NCI-H187 treated with DMSO at 0.1 percent for 48 hours (cell line): ENCODE results near the gene FAM118A.
"Not testable (repeated sequence)": the region's sequence is repeated elsewhere in the genome, so short reads cannot be mapped to it uniquely, and the experiment has no call there.

Experiments used
- DNase-seq: peaks from one replicate; lab custom pipeline; 2025; lab: John Stamatoyannopoulos, UW

The FAM118A gene

DNA sequence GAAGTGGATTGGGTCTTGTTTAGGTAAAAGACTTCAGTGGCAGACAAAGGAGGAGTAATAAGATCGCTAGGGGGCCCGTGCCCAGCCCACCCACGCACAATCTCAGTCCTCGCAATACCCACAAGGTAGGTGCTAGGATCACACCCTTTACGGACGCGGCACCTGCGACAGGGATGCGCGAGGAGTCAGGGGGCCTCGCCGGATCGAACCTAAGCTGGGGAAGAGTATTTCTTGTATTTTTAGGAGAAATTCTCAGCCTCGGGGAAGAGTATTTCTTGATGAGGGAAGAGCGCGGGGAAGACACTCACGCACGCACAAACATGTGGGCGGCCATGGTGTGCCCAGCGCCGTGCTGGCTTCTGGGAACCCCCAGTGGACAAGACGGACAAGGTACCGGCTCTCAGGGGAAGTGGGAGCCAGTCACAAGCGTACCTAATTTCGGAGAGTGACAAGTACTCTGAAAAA is 745 bp upstream of the FAM118A start:
- DNase-seq = no peak

DNA sequence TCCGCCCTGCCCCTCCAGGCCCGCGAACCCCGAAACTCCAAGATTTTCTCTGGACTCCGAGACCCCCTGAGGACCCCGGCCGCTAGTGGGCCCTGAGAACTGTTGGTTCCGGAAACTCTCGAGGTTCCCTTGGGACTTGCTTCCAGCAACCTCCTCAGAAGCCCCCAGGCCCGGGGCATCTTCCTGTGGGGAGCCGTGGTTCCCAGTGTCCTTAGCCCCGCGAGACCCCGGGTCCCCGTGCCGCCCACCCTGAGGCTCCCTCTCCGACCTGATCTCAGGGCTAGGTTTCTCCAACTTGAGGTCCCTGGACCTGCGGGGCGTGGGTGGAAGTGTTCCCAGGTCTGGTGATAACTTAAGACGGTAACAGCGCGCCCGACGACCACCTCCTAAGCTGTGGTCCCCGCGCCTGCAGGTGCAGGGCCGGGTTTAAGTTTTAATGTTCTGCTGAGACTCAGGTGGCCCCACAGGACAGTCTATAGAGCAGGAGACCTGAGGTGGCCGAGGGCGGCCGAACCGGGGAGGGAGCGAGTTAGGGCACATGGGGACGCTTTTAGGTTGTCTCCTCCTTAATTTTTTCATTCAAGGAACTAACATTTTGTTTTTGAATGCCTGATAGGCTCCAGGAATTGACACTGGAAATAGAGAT is 720 bp downstream of the FAM118A start:
- DNase-seq = no peak

DNA sequence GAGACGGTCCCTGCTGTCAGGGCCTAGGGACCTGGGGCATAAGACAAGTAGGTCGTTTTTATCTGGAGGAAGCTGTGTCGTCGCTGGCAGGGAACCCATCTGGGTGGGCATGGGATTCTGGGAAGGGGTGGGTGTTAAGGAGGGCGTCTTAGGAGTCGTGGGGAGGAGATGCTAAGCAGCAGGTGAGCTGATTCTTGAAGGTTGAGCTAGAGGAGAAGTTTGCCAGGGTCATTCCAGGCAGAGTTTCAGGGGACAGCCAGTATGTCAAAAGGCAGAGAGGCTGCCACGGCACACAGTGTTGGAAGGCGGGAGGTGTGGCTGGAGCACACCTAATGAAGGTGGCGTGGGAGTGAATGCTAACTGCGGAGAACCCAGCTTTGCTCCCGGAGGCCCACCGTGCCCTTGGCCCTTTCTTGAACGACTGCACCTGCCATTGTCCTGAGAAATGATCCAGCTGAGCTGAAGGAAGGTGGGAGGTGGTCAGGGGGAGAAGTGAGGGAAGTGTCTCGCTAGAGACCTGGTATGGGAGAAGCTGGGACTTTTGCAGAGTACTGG is 1.3 kb downstream of the FAM118A start:
- DNase-seq = no peak

DNA sequence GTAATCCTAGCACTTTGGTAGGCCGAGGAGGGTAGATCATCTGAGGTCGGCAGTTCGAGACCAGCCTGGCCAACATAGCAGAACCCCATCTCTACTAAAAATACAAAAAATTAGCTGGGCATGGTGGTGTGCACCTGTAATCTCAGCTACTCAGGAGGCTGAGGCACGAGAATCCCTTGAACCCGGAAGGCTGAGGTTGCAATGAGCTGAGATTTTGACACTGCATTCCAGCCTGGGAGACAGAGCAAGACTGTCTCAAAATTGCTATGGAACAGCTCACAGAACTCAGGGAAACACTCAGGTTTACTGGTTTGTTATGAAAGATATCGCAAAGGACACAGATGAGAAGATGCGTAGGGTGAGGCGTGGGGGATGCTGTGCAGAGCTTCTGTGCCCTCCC is 2.7 kb downstream of the FAM118A start:
- no peak for DNase-seq

DNA sequence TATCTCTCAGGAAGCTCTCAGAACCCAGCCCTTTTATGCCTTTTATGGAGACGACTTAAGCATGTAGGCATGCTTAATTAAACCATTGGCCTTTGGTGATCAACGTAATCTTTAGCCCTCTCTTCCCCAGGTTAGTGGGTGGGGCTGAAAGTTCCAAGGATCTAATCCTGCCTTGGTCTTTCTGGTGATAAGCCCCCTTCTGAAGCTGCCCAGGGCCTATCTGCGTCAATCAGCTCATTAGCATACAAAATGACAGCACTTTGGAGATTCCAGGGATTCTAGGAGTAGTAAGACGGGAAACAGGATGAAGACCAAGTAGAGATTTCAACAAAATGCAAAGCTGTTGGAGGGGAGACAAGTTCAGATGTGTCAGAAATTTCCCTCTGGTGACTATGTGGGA is 3.1 kb downstream of the FAM118A start:
- no peak for DNase-seq

DNA sequence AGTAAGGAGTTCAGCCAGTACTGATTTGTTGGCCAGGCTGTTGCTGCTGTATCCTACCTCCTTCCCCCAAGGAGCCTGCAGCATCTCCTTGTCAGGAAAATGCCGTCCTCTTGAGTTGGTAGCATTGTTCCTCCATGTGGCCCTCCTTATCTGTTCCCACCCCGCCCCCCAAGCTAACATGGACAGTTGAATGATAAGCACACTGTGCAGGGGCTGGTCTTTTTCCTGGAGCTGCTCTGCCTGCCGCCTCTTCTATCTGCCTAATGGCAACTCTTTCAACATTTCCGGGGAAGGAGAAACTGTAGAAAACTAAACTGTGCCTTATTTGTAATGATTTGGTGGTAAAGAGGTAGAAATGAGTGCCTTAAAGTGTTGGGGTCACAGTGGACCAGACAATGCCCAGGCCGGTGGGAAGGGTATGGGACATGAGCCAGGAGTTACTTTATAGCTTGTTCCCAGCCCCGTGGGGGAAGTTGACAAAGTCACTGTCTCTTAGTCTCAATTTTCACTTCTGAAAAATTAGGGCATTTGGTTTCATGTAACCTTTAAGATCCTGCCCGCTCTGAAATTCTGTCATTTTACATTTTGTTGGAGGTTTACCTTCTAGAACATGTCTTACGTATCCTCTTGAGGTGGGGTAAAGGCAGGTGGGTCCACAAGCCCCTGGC is 4.5 kb downstream of the FAM118A start:
- no peak for DNase-seq

DNA sequence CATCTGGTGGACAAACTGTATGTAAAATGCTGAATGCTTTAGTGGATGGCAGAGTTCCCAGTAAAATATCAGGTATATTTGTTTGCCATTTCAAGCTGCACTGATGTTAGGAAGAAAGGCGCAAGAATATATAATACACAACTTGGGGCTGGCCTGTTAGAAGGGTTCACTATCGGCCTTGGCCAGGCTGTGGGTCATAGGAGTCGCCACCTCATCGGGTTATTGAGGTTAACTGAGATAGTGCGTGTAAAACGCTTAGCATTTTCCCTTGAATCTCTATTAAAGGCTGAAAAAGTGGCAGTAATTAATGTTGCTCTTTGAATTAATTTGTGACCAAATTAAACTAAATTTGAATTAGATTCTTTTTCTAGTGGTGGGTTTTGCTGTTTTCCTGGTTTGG is 5.1 kb downstream of the FAM118A start:
- no peak for DNase-seq

DNA sequence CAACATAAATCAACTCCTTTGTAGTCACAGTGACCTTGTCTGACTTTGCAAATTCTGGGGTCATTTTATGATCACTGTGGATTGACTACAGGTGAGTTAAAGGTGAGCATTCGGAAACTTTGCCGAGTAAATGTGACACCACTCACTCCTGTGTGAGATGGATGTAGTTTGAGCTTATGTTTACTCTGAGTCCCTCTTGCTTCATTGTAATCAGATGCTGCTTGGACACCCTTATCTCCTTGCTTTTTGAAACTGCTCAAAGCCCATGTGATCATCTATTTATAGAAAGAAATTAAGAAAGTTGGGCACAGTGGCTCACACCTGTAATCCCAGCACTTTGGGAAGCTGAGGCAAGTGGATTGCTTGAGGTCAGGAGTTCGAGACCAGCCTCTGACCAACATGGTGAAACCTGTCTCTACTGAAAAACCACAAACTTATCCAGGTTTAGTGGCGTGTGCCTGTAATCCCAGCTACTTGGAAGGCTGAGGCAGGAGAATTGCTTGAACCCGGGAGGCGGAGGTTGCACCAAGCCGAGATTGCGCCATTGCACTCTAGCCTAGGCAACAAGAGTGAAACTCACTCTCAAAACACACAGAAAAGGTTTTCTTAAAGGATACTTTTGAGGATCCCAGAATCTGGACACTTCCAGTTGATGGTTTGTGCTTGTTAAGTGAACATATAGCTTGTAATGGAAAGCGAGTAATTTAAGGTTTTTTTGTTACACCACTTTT is 7.2 kb downstream of the FAM118A start:
- no peak for DNase-seq

DNA sequence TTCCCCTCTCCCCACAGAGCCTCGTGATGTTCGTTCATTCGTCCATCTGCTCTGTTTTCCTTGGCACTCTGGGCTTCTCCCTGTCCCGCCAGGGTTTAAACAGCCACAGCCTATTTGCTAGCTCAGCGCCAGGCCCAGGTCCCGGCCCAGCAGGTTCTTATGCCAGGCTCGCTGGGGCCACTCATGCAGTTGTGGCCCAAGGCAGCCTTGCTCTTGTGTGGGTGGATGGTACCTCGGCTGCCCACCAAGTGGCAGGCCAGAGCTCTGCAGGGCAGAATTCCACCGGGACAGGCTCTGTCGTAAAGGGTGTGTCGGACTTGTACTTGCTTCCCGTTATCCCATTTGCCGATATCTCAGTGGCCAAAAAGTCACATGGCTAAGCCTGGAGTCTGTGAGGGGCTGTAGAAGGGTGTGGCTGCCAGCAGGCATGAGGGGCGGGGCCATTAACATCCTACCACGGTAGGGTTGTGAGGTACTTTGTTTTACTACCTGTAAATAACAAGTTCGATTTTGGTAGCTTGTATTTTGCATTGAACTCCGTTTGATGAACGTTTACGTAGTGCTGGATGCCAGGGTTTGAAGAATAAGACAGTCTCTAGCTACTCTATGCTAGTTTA is 7.9 kb downstream of the FAM118A start:
- no peak for DNase-seq

DNA sequence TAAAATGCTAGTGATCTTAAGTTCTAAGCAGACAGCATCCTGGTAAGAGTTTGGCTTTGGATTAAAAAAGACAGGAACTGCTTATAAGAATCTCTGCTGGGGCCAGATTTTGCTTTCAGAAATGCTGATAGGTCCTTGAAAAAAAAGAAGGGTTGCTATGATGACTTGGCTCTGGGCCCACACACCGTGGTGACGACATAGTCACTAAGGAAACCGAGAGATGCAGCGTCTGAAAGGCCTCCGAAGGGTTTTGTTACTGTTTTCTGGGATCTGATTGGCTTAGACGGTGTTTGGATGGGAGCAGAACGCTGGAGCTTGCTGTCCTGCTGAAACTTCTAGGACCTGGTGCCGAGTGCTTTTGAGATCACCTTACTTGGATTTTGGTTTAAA is 8.4 kb downstream of the FAM118A start:
- no peak for DNase-seq

DNA sequence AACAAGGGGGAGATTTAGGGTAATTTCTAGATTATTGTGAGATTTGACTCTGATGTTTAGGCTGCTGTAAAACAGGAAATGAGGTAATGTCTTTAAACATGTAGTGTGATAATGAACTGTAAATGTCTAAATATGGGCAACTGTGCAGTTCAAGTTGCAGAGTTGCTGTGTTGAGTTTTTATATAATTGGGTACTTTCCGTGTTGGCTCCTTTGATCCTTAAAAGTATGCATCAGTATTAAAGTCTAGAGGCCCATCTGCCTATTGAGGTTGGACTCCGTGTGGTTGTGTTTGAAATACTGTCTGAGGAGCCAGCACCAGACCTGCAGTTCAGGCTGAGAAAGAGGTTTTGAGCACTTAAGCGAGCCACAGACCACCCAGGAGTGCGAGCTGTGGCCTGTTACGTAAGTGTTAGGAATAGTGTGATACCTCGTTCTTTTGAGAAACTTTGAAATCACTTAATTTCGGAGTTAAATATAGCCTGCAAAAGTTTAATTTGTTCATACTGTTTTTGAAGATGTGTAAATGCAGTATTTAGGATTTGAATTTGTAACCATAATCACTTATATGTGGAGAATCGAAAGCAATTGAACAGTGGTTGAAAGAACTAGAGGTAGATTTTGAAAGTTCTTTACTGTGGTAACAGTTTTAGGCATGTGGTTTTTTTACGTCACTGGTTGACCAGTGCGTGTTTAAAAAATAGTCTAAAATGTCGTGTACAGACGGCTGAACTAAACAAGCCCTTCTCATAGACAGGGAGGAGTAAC is 9.0 kb downstream of the FAM118A start:
- DNase-seq = no peak

DNA sequence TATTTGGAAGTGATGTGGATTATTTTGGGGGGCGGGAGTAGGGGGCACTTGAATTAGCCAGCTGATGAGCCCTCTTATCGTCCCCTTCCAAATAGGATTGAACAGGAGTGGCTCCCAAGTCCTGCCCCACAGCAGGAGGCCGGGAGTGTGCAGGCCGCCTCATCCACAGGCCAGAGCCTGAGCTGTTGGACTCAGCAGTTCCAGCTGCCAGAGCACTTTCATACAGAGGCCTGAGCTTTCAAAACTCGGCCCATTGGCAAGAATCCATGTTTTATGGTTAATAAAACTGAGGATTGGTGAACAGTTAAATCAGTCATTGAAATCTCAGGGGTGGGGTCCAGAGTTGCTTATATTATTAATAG is 9.6 kb downstream of the FAM118A start:
- no peak for DNase-seq

DNA sequence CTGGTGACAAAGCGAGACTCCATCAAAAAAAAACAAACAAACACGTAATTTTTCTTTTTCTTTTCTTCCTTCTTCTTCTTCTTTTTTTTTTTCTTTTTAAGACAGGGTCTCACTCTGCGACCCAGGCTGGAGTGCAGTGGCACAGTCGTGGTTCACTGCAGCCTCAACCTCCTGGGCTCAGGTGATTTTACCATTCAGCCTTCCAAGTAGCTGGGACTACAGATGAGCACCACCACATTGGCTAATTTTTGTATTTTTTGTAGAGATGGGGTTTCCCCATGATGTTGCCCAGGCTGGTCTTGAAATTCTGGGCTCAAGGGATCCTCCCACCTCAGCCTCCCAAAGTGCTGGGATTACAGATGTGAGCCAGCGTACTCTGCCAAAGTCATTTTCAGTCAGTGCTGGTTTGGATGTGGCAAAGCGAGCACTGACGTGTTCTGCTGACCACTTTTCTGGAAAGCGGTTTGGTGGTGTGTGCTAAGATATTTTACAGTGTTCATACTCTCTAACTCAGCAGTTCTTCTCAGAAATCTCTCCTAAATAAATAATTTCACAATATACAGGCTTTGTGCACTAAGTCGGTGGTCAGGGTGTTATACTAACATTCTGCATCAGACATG is 10.7 kb downstream of the FAM118A start:
- DNase-seq = no peak

DNA sequence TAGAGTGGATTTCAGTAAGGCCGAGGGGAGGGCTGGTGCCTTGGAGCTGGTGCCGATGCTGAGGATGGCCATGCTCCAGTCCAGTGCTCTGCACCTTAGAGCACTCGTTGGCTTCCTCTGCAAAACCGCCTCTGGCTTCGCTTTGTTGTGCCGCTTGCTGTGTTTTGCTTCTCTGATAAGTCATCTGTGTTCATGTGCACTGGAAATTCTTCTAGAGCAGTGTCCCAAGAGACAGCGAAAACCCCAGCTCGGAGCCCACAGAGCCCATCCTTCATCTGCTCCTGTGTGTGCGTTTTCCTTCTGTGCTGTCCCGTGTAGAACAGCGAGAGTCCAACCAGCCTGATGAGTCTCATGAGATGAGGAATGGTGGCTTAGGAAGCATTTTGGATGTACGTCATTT is 12.1 kb downstream of the FAM118A start:
- no peak for DNase-seq

DNA sequence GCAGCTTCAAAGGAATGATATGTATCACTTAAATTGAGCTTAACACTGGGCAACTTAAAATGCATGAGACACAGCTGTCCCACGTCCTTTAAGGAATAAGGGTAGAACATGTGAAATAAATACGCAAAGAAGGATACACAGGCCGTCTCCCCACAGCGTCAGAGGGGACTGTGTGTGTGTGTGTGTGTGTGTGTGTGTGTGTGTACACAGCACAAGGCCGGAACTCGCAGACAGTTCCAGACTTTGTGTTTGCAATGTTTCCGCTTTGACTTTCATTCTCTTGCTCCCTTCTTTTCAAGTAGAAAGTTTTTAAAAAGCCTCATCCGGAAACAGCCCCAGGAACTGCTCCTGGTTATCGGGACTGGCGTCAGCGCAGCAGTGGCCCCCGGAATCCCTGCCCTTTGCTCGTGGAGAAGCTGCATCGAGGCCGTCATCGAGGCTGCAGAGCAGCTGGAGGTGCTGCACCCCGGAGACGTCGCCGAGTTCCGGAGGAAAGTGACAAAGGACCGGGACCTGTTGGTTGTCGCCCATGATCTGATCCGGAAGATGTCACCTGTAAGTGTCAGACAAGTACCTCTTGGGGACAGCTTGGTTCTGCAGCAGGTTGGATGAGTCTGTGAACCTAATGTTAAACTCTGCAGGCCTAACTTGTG is 13.3 kb downstream of the FAM118A start:
- DNase-seq = no peak

DNA sequence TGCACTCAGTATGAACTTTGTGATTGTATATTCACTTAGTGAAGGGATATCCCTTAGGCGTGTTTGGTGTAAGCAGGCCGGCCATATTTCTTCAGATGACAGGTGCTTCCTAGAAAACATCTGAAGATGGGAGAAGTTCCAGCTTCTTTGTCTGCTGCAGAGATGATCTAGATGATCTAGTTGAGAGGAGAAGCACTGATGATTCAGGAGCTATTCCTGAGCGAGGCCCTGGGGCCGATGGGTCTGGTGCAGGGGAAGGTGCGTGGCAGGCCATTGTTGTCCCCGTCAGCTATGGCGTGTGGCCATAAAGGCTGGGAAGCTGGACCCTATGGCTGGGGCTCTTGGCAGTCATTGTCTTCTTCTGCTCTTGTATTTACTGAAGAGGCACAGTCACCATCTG is 14.0 kb downstream of the FAM118A start:
- no peak for DNase-seq

DNA sequence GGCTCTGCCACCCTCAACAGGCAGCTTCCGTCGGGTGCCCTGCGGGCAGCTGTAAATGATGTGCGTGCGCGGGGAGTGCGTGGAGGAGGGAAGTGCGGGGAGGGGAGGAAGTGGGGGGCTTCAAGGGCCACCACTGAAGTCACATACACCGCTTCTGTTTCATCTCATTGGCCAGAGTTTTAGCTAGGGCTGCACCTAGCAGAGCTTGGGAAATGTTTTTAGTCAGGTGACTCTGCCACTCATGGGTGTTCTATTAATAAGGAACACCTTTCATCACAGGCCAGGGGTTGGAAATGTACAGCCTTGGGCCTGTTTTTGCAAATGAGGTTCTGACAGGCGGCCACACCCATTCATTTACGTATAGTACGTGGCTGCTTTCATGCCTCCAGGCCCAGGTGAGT is 14.6 kb downstream of the FAM118A start:
- DNase-seq = no peak

DNA sequence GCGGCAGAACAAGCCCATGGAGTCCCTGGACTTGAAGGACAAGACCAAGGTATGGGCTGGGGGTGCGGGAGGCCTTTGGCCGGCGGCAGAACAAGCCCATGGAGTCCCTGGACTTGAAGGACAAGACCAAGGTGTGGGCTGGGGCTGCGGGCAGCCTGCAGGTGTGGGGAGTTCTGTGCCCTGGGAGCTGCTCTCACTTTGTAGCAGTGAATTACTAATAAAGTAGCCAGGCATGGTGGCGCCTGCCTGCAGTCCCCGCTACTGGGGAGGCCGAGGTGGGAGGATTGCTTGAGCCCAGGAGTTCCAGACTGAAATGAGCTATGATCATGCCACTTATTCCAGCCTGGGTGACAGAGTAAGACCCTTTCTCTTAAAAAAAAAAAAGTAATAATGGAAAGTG is 18.5 kb downstream of the FAM118A start:
- DNase-seq = not testable (repeated sequence)

DNA sequence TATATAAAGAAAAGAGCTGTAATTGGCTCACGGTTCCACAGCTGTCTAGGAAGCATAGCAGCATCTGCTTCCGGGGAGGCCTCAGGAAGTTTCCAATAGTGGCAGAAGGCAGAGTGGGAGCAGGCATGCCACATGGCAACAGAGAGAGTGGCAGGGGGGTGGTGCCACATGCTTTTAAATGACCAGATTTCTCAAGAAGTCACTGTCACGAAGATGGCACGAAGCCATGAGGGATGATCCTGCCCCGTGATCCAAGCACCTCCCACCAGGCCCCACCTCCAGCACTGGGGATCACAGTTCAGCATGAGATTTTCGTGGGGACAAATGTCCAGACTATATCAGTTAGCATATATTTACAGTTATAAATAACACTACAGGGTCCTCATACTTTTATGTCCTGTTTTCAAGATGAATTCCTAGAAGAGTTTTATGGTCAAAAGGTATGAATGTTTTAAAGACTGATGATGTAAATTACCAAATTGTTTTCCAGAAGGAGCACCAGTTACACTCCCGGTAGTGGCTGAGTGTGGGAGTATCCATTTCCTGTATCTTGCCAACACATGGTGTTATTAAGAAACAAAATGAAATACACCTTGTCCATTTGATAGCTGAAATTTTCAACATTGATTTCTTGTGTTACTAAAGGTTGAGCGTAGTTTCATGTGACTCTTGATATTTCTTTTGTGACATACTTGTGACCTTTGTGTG is 19.2 kb downstream of the FAM118A start:
- DNase-seq = no peak

DNA sequence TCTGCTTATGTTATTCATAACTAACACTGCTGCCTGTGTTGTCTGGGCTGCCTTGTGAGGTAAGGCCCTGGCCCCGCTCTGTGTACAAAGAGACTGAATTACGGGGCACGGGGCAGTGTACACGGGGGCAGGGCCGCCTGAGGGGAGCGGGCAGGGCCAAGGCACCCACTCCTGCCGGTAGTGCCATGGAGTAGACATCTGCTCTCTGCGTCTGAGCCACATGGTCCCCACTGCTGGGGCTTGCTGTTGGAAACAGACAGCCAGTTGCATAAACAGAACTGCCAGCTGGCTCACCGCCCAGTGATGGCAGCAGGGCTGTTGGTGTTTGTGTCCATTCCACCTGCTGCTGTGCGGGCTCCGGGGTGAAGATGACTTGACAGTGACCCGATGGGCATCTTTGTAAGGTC is 19.8 kb downstream of the FAM118A start:
- DNase-seq = no peak
